K562 (cell line): ENCODE measurements around the gene GAL3ST2. TPM values are rescaled to one million over a fixed set of nuclear protein-coding genes. Genes with fewer than 3 reads are reported as not detected.
A peak's percentile ranks its signal among the peaks of the same experiment; 100 is the strongest.

Experiments
- ATAC-seq: fragments of 200-7000 bp; cut with Tn5 transposase; 3 replicates; pipeline ENCODE4 v1.9.1; 2020; ENCODE audit warnings: moderate library complexity
- BruUV-seq: library from RNA; stranded (reverse); fragments of 400-500 nt; replicated peaks from 2 replicates; lab custom pipeline; 2021; lab: Mats Ljungman, UMichigan
- CTCF ChIA-PET: fragments of 300-600 bp; formaldehyde crosslinking; extraction: SDS; loops from one replicate; lab custom pipeline; 2021; ENCODE audit warnings: low intra/inter-chr PET ratio; lab: Yijun Ruan, JAX
- POLR2A ChIA-PET: fragments of 300-600, 350-650 bp; sonication (Branson Sonifier 250); formaldehyde crosslinking; extraction: SDS; loops from one replicate; lab custom pipeline; 2021; ENCODE audit warnings: antibody characterized with exemption, inconsistent platforms; lab: Yijun Ruan, JAX
- DNase-seq, 4 experiments: peaks; one replicate each; pipeline versions ENCODE4 v3.0.0 to v3.0.0-alpha.2; 2011 to 2018; ENCODE audit warnings: low spot score in 3 of 4, mixed read lengths in 3 of 4; ENCODE audit errors: extremely low read depth in 1 of 4
- FAIRE-seq: peaks from 2 replicates; lab custom pipeline; 2011; peaks lifted over from hg19 to GRCh38; lab: Jason Lieb, UNC
- H2AFZ ChIP-seq: 2 replicates; pipeline ENCODE4 v1.6.0; 2011; ENCODE audit warnings: low read depth, low read length, control low read depth, inconsistent platforms
- H3K27ac ChIP-seq: fragments of 200-600 bp; 3 replicates; pipeline ENCODE4 v1.8.0; 2011; ENCODE audit warnings: low read depth, mild to moderate bottlenecking, control low read depth, inconsistent platforms, low read length, moderate library complexity, mixed read lengths; ENCODE audit errors: extremely low read depth
- H3K27me3 ChIP-seq, 2 experiments: fragments of 300-600 bp in 1 of 2; 2 replicates in 1 of 2; 3 replicates in 1 of 2; pipeline versions ENCODE4 v1.6.0 to v1.8.0; 2011; ENCODE audit warnings: inconsistent platforms in 2 of 2, low read length in 2 of 2, mild to moderate bottlenecking in 1 of 2, mixed read lengths in 1 of 2, moderate library complexity in 1 of 2; ENCODE audit not compliant: control insufficient read depth in 2 of 2, insufficient read depth in 2 of 2
- H3K36me3 ChIP-seq: fragments of 300-600 bp; 3 replicates; pipeline ENCODE4 v1.8.0; 2011; ENCODE audit warnings: mild to moderate bottlenecking, low read length, inconsistent platforms; ENCODE audit not compliant: control insufficient read depth, insufficient read depth
- H3K4me1 ChIP-seq, 2 experiments: fragments of 200-600 bp in 1 of 2; replicated peaks in 1 of 2; 2 replicates in 1 of 2; 3 replicates in 1 of 2; pipeline versions ENCODE4 v1.5.1 to v1.8.0; 2011; ENCODE audit warnings: inconsistent platforms in 2 of 2, low read length in 2 of 2, mild to moderate bottlenecking in 1 of 2, mixed read lengths in 1 of 2, moderate library complexity in 1 of 2; ENCODE audit not compliant: control insufficient read depth in 2 of 2, insufficient read depth in 2 of 2
- H3K4me2 ChIP-seq: 2 replicates; pipeline ENCODE4 v1.6.1; 2011; ENCODE audit warnings: low read length, control low read depth, inconsistent platforms, mixed read lengths; ENCODE audit not compliant: insufficient read depth
- H3K4me3 ChIP-seq: fragments of 200-600 bp; sonication (generic), shearing (Covaris generic); 2 replicates; pipeline ENCODE4 v1.5.1; 2016; ENCODE audit warnings: control low read depth, inconsistent platforms
- H3K79me2 ChIP-seq: fragments of 200-600 bp; 3 replicates; pipeline ENCODE4 v1.8.0; 2011; ENCODE audit warnings: low read length, inconsistent platforms; ENCODE audit not compliant: control insufficient read depth, insufficient read depth
- H3K9ac ChIP-seq, 2 experiments: 2 replicates each; pipeline versions ENCODE4 v1.6.0 to v1.6.1; 2011; ENCODE audit warnings: low read depth in 2 of 2, low read length in 2 of 2, control low read depth in 1 of 2, inconsistent platforms in 1 of 2, mild to moderate bottlenecking in 1 of 2, mixed read lengths in 1 of 2; ENCODE audit not compliant: insufficient read depth in 1 of 2
- H3K9me1 ChIP-seq: one replicate; pipeline ENCODE4 v1.6.0; 2011; ENCODE audit warnings: inconsistent platforms, mild to moderate bottlenecking, low read length, moderate library complexity; ENCODE audit not compliant: control insufficient read depth, insufficient read depth
- H3K9me3 ChIP-seq: replicated peaks from 2 replicates; pipeline ENCODE4 v1.5.1; 2011; ENCODE audit warnings: low read depth, low read length, inconsistent platforms; ENCODE audit not compliant: control insufficient read depth, insufficient read depth
- H4K20me1 ChIP-seq: replicated peaks from 2 replicates; pipeline ENCODE4 v1.6.1; 2011; ENCODE audit warnings: low read length, inconsistent platforms, mixed read lengths; ENCODE audit not compliant: control insufficient read depth, insufficient read depth
- ARID1B ChIP-seq: fragments of 450-650 bp; IDR thresholded peaks from 2 replicates; pipeline ENCODE4 v1.6.1; 2016; ENCODE audit warnings: antibody characterized with exemption, mild to moderate bottlenecking, inconsistent platforms
- MAFF ChIP-seq: IDR thresholded peaks from 2 replicates; pipeline ENCODE4 v1.6.1; 2012; ENCODE audit warnings: low read length, improper control_type of control experiment
- MAFG ChIP-seq: fragments of 450-650 bp; conservative IDR thresholded peaks from 2 replicates; pipeline ENCODE4 v1.6.1; 2016; ENCODE audit warnings: missing genetic modification characterization, missing compliant biosample characterization
- PRDM10 ChIP-seq: fragments of 450-650 bp; IDR thresholded peaks from 2 replicates; pipeline ENCODE4 v1.6.1; 2018; ENCODE audit not compliant: partially characterized antibody
- SMARCE1 ChIP-seq: fragments of 450-650 bp; IDR thresholded peaks from 2 replicates; pipeline ENCODE4 v1.7.1; 2016; ENCODE audit warnings: mild to moderate bottlenecking
- TBP ChIP-seq: optimal IDR thresholded peaks from 2 replicates; pipeline ENCODE3; 2011; ENCODE audit warnings: low read depth, low read length, improper control_type of control experiment
- TEAD1 ChIP-seq, 2 experiments: fragments of 450-650 bp in 1 of 2; sonication (generic) in 1 of 2; formaldehyde crosslinking; IDR thresholded peaks; 2 replicates each; pipeline versions ENCODE4 v1.4.0 to v1.8.0; 2020 to 2022; ENCODE audit warnings: mild to moderate bottlenecking in 2 of 2, missing genetic modification reagents in 1 of 2
- VEZF1 ChIP-seq: fragments of 200-800 bp; sonication (Bioruptor generic); IDR thresholded peaks from 2 replicates; pipeline ENCODE4 v1.6.1; 2017; ENCODE audit warnings: missing genetic modification characterization, missing compliant biosample characterization
- ZNF140 ChIP-seq: fragments of 250-450 bp; sonication (Bioruptor Pico); IDR thresholded peaks from 2 replicates; pipeline ENCODE4 v1.8.0; 2021; ENCODE audit warnings: moderate library complexity, mild to moderate bottlenecking, inconsistent platforms
- ZNF224 ChIP-seq: sonication (generic); formaldehyde crosslinking; IDR thresholded peaks from 2 replicates; pipeline ENCODE4 v1.8.0; 2022; ENCODE audit warnings: mild to moderate bottlenecking, missing genetic modification reagents
- ZNF316 ChIP-seq: fragments of 450-650 bp; IDR thresholded peaks from 2 replicates; pipeline ENCODE4 v1.6.1; 2016
- ZNF592 ChIP-seq: fragments of 450-650 bp; IDR thresholded peaks from 2 replicates; pipeline ENCODE4 v1.6.1; 2017; ENCODE audit warnings: antibody characterized with exemption, mild to moderate bottlenecking
- WGBS: fragments of 100-300 bp; shearing (Covaris generic); methylation state at CpG from one replicate; pipeline ENCODE4 v1.1.6; 2016; ENCODE audit warnings: low coverage, mixed read lengths; ENCODE audit not compliant: insufficient coverage; ENCODE audit errors: missing lambda C conversion rate; 5-methylcytosine and 5-hydroxymethylcytosine counted together
- in situ Hi-C: fragments of 300-500 bp; cut with MboI; formaldehyde crosslinking; loops from 4 replicates; pipeline ENCODE4 v1.15.0; 2018; ENCODE audit warnings: inconsistent platforms, mixed read lengths
- intact Hi-C: fragments of 100-400 bp; cut with micrococcal nuclease; formaldehyde crosslinking; loops from 2 replicates; pipeline ENCODE4 v1.14.2; 2022
- polyA plus RNA-seq, 8 experiments: library from polyadenylated mRNA; depleted of rRNA in 4 of 8; stranded (reverse) in 5 of 8; unstranded in 3 of 8; fragments of >200 nt; fragmentation: Nextera tagmentation in 2 of 8; fragmentation: Illumina TruSeq in 1 of 8; extraction: Ambion mirVana in 2 of 8; extraction: Trizol in 1 of 8; gene quantifications; 2 replicates each; pipeline versions ENCODE4 v1.2.1 to v1.2.3, GENCODE V29; 2011 to 2014; ENCODE audit warnings: inconsistent platforms in 1 of 8, missing spikeins in 1 of 8
- total RNA-seq, 7 experiments: library from RNA; depleted of rRNA in 6 of 7; stranded (reverse); fragments of >200 nt in 6 of 7; fragmentation: Illumina TruSeq in 2 of 7; extraction: Trizol in 2 of 7; gene quantifications; 2 replicates each; pipeline versions ENCODE4 v1.2.1 to v1.2.3, GENCODE V29; 2011 to 2021; ENCODE audit warnings: low replicate concordance in 1 of 7

Gene GAL3ST2
- total and polyA plus RNA-seq, 9 of the 15 experiments (the other 6 are each of a cell fraction or from before 2014, with no cell fraction given), result 0.42 TPM; not detected in 8

- ChIA-PET CTCF (no interaction called here), POLR2A (no interaction called here)
- H3K4me3 ChIP-seq, result no peak overlapping the region
- no peaks in the 10 kb centered on the region for H3K9me1 ChIP-seq
- intact Hi-C loops (no loop called here), in situ Hi-C loops (no loop called here)
- H3K27ac ChIP-seq, result no peak overlapping the region
- H3K79me2 ChIP-seq, result no peaks in the 10 kb centered on the region
- no TSS peak for BruUV-seq
- H3K27me3 ChIP-seq, result no peaks in the 10 kb centered on the region
- ATAC-seq (peak; percentile 80), FAIRE-seq (peak; percentile 88), DNase-seq (peak in 2 of 4 experiments; percentile 48 to 53)
- peaks cover 6 to 9% of the 10 kb centered on the region in 2 experiments; a peak in 3 of 5 replicates for H3K4me1 ChIP-seq
- no peaks in the 10 kb centered on the region for H3K9me3 ChIP-seq
- H3K9ac ChIP-seq, result no peak overlapping the region; a peak in 1 of 4 replicates
- no peaks in the 10 kb centered on the region for H4K20me1 ChIP-seq
- 5% methylated on average over 12 of the region's 13 CpGs for WGBS
- H3K4me2 ChIP-seq, result peak overlapping the region; percentile 59
- peak overlapping the region; percentile 54 for H2AFZ ChIP-seq
- H3K36me3 ChIP-seq, result no peaks in the 10 kb centered on the region
- TF ChIP-seq TBP (peak; percentile 53), ZNF224 (CRISPR knock-in tag) (no peak), VEZF1 (no peak), PRDM10 (peak; percentile 9), ARID1B (peak; percentile 32; the same call in 1 of the 2 replicates), TEAD1 (CRISPR knock-in tag; IDR thresholded peaks at IDR 0.05) (no peak), MAFF (peak; percentile 98), ZNF140 (CRISPR knock-in tag) (no peak), SMARCE1 (0 out of 2 replicates have a peak, but pooled peaks have one; percentile 35), MAFG (peak; percentile 97), ZNF592 (0 out of 2 replicates have a peak, but pooled peaks have one; percentile 22), ZNF316 (peak; percentile 98)
Observed at GRCh38 chr2:241833101-241833663, 56.6 kb downstream of the GAL3ST2 start.
